ENCODE data around the gene ATAD3A. TPM values are rescaled to one million over a fixed set of nuclear protein-coding genes. Genes with fewer than 3 reads are reported as not detected.

The ATAD3A gene
- polyA plus RNA-seq, 1 of the 3 experiments (the other 2 are of a cell fraction): 40.2 TPM

GRCh38 chr1:1560178-1560577 is 48.2 kb downstream of the ATAD3A start (continued):
- TF ChIP-seq RAD21 (IDR thresholded peaks at IDR 0.05; ENCODE audit: low read length) (no peak), MEF2A (IDR thresholded peaks at IDR 0.05; ENCODE audit: borderline replicate concordance, low read depth) (no peak), USF1 (IDR thresholded peaks at IDR 0.05; ENCODE audit: borderline replicate concordance, low read depth) (no peak)

GRCh38 chr1:1561801-1562470 is 50.0 kb downstream of the ATAD3A start:
- POLR2A ChIA-PET: no interaction called here
- no peaks in the 10 kb centered on the region for H3K9me3 ChIP-seq
- peaks cover 79% of the 10 kb centered on the region for H3K79me2 ChIP-seq (ENCODE audit: insufficient read depth)
- peaks cover 6% of the 10 kb centered on the region for H3F3A ChIP-seq (replicated peaks; ENCODE audit: insufficient read depth)
- CTCF ChIA-PET: no interaction called here
- H3K27me3 ChIP-seq (ENCODE audit: insufficient read depth): no peaks in the 10 kb centered on the region
- H2AFZ ChIP-seq (ENCODE audit: low read depth): no peak overlapping the region
- TF ChIP-seq MEF2A (IDR thresholded peaks at IDR 0.05; ENCODE audit: borderline replicate concordance, low read depth) (no peak), RAD21 (IDR thresholded peaks at IDR 0.05; ENCODE audit: low read length) (no peak), RCOR1 (IDR thresholded peaks at IDR 0.05; ENCODE audit: low read length) (no peak), REST (IDR thresholded peaks at IDR 0.05; ENCODE audit: low read depth, low read length) (no peak), CTCF (IDR thresholded peaks at IDR 0.05) (no peak), CHD2 (IDR thresholded peaks at IDR 0.05; ENCODE audit: low read length, partially characterized antibody) (no peak), YY1 (IDR thresholded peaks at IDR 0.05; ENCODE audit: low read depth) (no peak), EZH2phosphoT487 (IDR thresholded peaks at IDR 0.05; ENCODE audit: borderline replicate concordance, low read depth) (no peak), FOXJ3 (CRISPR knock-in tag; IDR thresholded peaks at IDR 0.05) (no peak), ZBTB33 (IDR thresholded peaks at IDR 0.05; ENCODE audit: borderline replicate concordance, low read depth) (no peak), MAX (IDR thresholded peaks at IDR 0.05; ENCODE audit: low read depth) (no peak), ELF1 (IDR thresholded peaks at IDR 0.05) (no peak), IRF3 (IDR thresholded peaks at IDR 0.05; ENCODE audit: low read depth, low read length) (no peak), GABPA (IDR thresholded peaks at IDR 0.05; ENCODE audit: low read depth) (no peak), USF2 (IDR thresholded peaks at IDR 0.05; ENCODE audit: borderline replicate concordance, low read depth, low read length) (no peak), PBX3 (IDR thresholded peaks at IDR 0.05) (no peak)
- no peak overlapping the region for H3K9ac ChIP-seq
- no peaks in the 10 kb centered on the region for H3K9me2 ChIP-seq
- H4K20me1 ChIP-seq (ENCODE audit: insufficient read depth): peaks cover 28% of the 10 kb centered on the region
- H3K36me3 ChIP-seq (replicated peaks in 1 of 2; ENCODE audit: control insufficient read depth in 1 of 2, insufficient read depth in 2 of 2, low read length in 1 of 2): peaks cover 21 to 40% of the 10 kb centered on the region in 2 experiments
- WGBS (ENCODE audit: low lambda C conversion rate): 95% methylated on average over 14 of the region's 15 CpGs
- no peaks in the 10 kb centered on the region for H3K4me1 ChIP-seq (ENCODE audit: control insufficient read depth in 1 of 2, insufficient read depth in 2 of 2, low read depth in 1 of 2, low read length in 1 of 2)
- H3K27ac ChIP-seq (ENCODE audit: low read depth in 2 of 2, low read length in 1 of 2): no peak overlapping the region
- H3K4me2 ChIP-seq: no peak overlapping the region
- no peak for DNase-seq
- H3K4me3 ChIP-seq (ENCODE audit: low read depth in 2 of 2, low read length in 1 of 2): no peak overlapping the region
